ES-I3 (cell line): ENCODE results near the gene HNRNPR.
A peak's percentile ranks its signal among the peaks of the same experiment; 100 is the strongest.

Experiments used
- H3K36me3 ChIP-seq: 2 replicates; pipeline ENCODE4 v1.6.1; 2013; ENCODE audit warnings: mild to moderate bottlenecking, low read length, control low read depth, moderate library complexity; ENCODE audit not compliant: insufficient read depth
- H3K4me1 ChIP-seq: 2 replicates; pipeline ENCODE4 v1.6.1; 2013; ENCODE audit warnings: mild to moderate bottlenecking, control low read depth, low read length; ENCODE audit not compliant: insufficient read depth
- H3K9ac ChIP-seq: 2 replicates; pipeline ENCODE4 v1.6.1; 2013; ENCODE audit warnings: low read depth, mild to moderate bottlenecking, low read length, moderate library complexity
- H3K9me3 ChIP-seq: 2 replicates; pipeline ENCODE4 v1.6.1; 2013; ENCODE audit warnings: mild to moderate bottlenecking, low read length, moderate library complexity; ENCODE audit not compliant: control insufficient read depth, insufficient read depth

HNRNPR gene

DNA sequence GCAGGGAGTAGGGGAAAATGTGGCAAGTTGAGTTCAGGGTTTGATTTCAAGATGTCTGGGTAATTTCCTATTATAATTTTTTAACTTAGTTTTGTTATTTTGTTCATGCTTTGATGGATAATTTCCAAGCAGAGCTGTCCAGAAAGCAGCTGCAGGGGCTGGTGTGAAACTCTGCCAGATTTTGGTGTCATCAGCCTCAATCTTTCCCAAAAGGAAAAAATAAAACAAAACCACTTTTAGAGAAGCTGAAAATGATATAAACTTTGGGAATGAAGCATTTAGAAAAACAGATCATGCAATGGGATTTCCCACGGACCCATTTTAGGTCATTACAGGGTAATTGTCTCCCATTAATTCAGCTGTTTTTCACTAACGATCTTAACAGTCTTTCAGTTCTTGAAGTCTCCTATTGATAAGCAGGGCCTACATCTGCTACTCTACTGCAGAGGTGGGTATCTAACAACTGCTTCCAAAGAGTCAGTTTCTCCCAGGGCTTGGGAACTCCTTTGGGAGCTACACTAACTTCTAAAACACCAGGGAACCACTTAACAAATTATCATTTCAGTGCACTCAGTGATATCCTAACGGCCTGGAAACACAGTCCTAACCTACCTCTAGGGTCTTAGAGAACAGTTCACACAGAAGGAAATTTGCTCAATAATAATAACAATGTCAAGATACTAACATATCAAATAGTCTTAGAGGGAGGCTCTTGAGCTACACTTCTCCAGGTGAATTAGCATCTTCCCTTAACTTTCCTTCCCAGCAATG lies 13.2 kb upstream of the HNRNPR start:
- peaks cover 6% of the 10 kb centered on the region for H3K36me3 ChIP-seq
- H3K4me1 ChIP-seq: no peaks in the 10 kb centered on the region
- H3K9me3 ChIP-seq: peaks cover 28% of the 10 kb centered on the region
- no peak overlapping the region for H3K9ac ChIP-seq

DNA sequence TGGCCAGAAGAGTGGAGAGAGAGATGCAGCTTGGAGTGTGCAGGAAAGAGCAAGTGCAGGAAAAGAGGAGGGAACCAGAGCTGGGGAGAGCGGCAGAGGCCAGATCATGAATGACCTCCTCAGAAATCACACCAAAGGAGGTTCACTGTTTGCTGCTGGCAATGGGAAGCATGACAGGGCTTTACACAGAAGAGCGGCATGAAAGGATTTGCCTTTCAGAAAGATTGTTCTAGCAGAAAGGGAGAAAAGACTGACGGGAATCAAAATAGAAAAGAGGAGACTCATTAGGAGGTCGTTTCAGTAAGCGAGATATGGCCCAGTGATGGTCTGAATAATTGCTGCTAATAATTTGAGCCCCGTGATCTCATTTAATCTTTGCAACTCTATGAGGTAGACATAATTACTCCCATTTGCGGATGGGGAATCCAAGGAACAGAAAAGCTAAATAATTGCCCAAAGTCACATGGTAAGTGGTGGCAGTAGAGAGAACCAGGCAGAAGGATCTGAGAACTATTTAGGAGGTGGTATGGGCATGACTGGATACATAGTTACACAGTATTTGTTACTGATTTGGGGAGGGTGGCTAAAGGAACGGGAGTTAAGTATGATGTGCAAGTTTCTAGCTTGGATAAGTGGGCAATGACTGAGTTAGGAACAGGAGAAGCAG lies 12.5 kb upstream of the HNRNPR start:
- Histone ChIP-seq H3K36me3 (no peaks in the 10 kb centered on the region), H3K4me1 (no peaks in the 10 kb centered on the region), H3K9me3 (peaks cover 21% of the 10 kb centered on the region), H3K9ac (no peak overlapping the region)

DNA sequence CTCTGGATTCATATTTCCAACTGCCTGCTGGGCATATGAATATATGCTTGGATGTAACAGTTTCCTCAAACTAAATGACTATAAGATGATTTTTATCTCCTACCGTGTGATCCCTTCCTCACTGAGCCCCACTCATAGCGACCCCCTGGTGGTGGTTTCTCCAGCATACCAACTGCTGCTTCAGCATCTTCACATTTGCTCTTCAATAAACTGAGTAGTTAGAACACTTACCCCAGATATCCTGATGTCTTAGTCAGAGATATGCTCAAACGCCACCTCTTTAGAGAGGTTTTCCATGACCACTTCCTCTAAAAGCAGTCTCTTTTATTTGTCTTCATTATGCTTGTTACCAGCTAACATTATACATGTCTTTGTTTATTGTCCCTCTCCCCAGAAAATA lies 10.2 kb upstream of the HNRNPR start:
- Histone ChIP-seq H3K9ac (no peak overlapping the region), H3K36me3 (no peaks in the 10 kb centered on the region), H3K9me3 (no peaks in the 10 kb centered on the region), H3K4me1 (no peaks in the 10 kb centered on the region)

DNA sequence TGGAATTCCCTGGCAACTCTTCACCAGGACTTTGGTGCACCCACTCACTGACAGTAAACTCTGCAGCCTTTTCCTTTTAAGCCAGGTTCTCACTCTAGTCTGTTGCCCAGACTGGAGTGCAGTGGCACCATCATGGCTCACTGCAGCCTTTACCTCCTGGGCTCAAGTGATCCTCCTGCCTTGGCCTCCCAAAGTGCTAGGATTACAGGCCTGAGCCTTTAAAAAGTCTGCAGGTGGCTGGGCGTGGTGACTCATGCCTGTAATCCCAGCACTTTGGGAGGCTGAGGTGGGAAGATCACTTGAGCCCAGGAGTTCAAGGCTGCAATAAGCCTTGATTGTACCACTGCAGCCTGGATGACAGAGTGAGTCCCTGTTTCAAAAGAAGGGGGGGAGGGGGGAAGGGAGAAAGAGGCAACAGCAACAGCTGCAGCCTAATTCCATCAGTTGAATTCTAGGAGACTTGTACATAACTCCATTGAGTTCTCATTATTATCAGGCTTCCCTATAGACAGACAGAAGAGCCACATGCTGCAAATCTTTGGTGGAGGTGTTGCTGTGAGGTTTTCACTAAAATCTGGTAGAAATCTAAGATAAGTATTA lies 8.1 kb upstream of the HNRNPR start:
- no peaks in the 10 kb centered on the region for H3K36me3 ChIP-seq
- no peaks in the 10 kb centered on the region for H3K4me1 ChIP-seq

GRCh38 chr1:23345920-23346319 lies 1.8 kb upstream of the HNRNPR start:
- Histone ChIP-seq H3K9me3 (no peaks in the 10 kb centered on the region), H3K9ac (no peak overlapping the region), H3K4me1 (peaks cover 8% of the 10 kb centered on the region; the same call in 1 of the 2 replicates), H3K36me3 (no peaks in the 10 kb centered on the region)

More for the DNA sequence above, 8.1 kb upstream of the HNRNPR start:
- no peak overlapping the region for H3K9ac ChIP-seq
- H3K9me3 ChIP-seq: no peaks in the 10 kb centered on the region

- Histone ChIP-seq H3K9ac (peak overlapping the region; percentile 67), H3K4me1 (peaks cover 16% of the 10 kb centered on the region), H3K36me3 (no peaks in the 10 kb centered on the region), H3K9me3 (no peaks in the 10 kb centered on the region)
Observed at GRCh38 chr1:23344987-23345472, 946 bp upstream of the HNRNPR start.

DNA sequence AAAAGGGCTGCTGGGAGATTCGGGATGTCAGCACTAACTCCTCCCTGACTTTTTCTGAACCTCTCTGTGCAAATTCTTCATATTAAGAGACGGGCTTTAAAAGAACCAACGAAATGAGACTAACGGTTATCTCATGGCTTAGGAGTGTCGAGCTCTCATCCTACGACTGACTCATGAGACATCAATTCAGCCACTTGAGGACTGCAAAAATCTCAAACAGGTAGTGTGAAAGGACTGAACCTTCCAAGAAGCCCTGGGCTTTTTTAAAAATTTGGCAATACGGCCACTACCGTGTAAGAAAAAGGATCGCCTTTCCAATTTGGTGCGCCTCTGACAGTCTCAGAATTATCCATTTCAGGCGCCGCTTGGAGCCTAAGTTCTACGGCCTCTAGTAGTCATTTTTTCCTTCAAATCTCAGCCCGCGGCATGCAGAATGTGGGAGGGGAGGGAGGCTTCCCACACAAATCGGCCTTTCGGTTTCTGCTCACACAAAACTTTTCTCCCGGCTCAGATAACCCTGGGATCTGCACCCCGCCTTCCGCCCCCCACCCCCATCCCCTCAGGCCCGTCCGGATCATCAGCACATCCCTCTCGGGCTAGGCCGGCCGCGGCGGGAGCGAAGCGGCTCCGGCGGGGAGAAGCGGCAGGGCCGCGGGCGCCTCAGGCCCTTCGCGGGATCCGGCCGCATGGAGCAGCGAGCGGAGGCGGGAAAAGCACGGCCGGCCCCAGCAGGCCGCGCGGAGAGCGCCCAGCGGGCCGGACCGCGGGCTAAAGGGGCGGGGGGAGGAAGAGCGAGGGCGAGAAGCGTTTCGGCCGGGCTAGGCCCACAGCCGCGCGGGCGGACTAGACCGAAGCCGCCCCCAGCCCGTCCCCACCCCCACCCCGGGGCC lies 618 bp downstream of the HNRNPR start:
- peaks cover 18% of the 10 kb centered on the region for H3K4me1 ChIP-seq
- no peaks in the 10 kb centered on the region for H3K9me3 ChIP-seq
- no peaks in the 10 kb centered on the region for H3K36me3 ChIP-seq
- H3K9ac ChIP-seq: peak overlapping the region; percentile 78

GRCh38 chr1:23341931-23342692 lies 2.0 kb downstream of the HNRNPR start:
- Histone ChIP-seq H3K9me3 (no peaks in the 10 kb centered on the region), H3K4me1 (peaks cover 18% of the 10 kb centered on the region), H3K9ac (peak overlapping the region; percentile 78), H3K36me3 (peaks cover 7% of the 10 kb centered on the region; the same call in 1 of the 2 replicates)

DNA sequence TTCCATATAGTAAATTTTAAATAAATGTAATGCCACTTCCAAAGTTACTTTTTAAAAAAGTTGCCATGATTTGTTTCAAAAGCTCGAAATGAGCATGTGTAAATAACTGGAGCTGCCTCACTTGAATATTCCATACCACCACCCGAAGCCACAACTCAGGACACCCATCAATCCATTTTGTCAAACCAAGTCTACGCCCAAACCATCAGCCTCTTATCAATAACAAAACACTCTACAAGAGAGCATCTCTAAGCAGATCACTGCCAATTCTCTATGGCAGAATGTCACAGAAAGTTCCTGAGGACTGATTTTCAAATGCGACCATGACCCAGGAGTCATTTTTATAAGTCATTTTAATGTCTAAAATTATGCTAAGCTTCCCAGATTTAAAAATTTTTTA lies 4.5 kb downstream of the HNRNPR start:
- no peak overlapping the region for H3K9ac ChIP-seq
- H3K4me1 ChIP-seq: peaks cover 18% of the 10 kb centered on the region
- peaks cover 14% of the 10 kb centered on the region for H3K36me3 ChIP-seq
- no peaks in the 10 kb centered on the region for H3K9me3 ChIP-seq

- Histone ChIP-seq H3K9ac (no peak overlapping the region), H3K36me3 (peaks cover 25% of the 10 kb centered on the region), H3K9me3 (no peaks in the 10 kb centered on the region), H3K4me1 (peaks cover 18% of the 10 kb centered on the region)
Observed at GRCh38 chr1:23337869-23338268, 6.2 kb downstream of the HNRNPR start.

- no peak overlapping the region for H3K9ac ChIP-seq
- peaks cover 32% of the 10 kb centered on the region for H3K36me3 ChIP-seq
- no peaks in the 10 kb centered on the region for H3K4me1 ChIP-seq
- no peaks in the 10 kb centered on the region for H3K9me3 ChIP-seq
Observed at GRCh38 chr1:23331713-23332112, 12.4 kb downstream of the HNRNPR start.

GRCh38 chr1:23330846-23331245 lies 13.2 kb downstream of the HNRNPR start:
- no peaks in the 10 kb centered on the region for H3K9me3 ChIP-seq
- H3K4me1 ChIP-seq: no peaks in the 10 kb centered on the region
- no peak overlapping the region for H3K9ac ChIP-seq
- H3K36me3 ChIP-seq: peaks cover 32% of the 10 kb centered on the region

- H3K4me1 ChIP-seq: no peaks in the 10 kb centered on the region
- H3K9me3 ChIP-seq: no peaks in the 10 kb centered on the region
- H3K9ac ChIP-seq: no peak overlapping the region
- peaks cover 17% of the 10 kb centered on the region for H3K36me3 ChIP-seq
Observed at GRCh38 chr1:23325393-23325792, 18.7 kb downstream of the HNRNPR start.
